Breast epithelium (tissue), 4 donors: Measurements from ENCODE around the gene C5AR2. TPM values are rescaled to one million over a fixed set of nuclear protein-coding genes. Genes with fewer than 3 reads are reported as not detected.

Experiments used
- DNase-seq, 2 donors: peaks; one replicate each; pipeline ENCODE4 v3.0.0-alpha.2; 2019; ENCODE audit warnings: low spot score in 2 of 2
- H3K27ac ChIP-seq, 2 donors: fragments of 200-600 bp; sonication (generic) in 1 of 2; one replicate each; pipeline ENCODE4 v1.5.1; 2016 to 2019; ENCODE audit warnings: mild to moderate bottlenecking in 1 of 2
- H3K27me3 ChIP-seq, 2 donors: fragments of 200-600 bp; sonication (generic) in 1 of 2; one replicate each; pipeline versions ENCODE4 v1.5.1 to v1.6.0; 2017 to 2019; ENCODE audit warnings: control low read depth in 1 of 2, mild to moderate bottlenecking in 1 of 2
- H3K36me3 ChIP-seq: fragments of 200-600 bp; one replicate; pipeline ENCODE4 v1.5.1; 2019
- H3K4me1 ChIP-seq, 2 donors: fragments of 200-600 bp; sonication (generic); one replicate each; pipeline ENCODE4 v1.5.1; 2016 to 2019; ENCODE audit warnings: control low read depth in 1 of 2
- H3K4me3 ChIP-seq, 3 donors: fragments of 200-600 bp; sonication (generic); 1 replicate in 2 of 3; 2 replicates in 1 of 3; pipeline ENCODE4 v1.5.1; 2016 to 2019; ENCODE audit warnings: mild to moderate bottlenecking in 3 of 3, moderate library complexity in 2 of 3
- H3K9me3 ChIP-seq, 2 donors: fragments of 200-600 bp; sonication (generic) in 1 of 2; one replicate each; pipeline ENCODE4 v1.5.1; 2016 to 2019; ENCODE audit warnings: control low read depth in 1 of 2
- CTCF ChIP-seq, 3 donors: fragments of 450-650 bp; IDR thresholded peaks; one replicate each; pipeline ENCODE4 v1.5.1; 2016 to 2017; ENCODE audit warnings: antibody characterized with exemption in 3 of 3, mild to moderate bottlenecking in 3 of 3, moderate library complexity in 3 of 3
- POLR2A ChIP-seq: fragments of 450-650 bp; IDR thresholded peaks from one replicate; pipeline ENCODE4 v1.6.1; 2016; ENCODE audit warnings: antibody characterized with exemption, mild to moderate bottlenecking, moderate library complexity
- POLR2AphosphoS5 ChIP-seq, 3 donors: sonication (generic); formaldehyde crosslinking; IDR thresholded peaks; one replicate each; pipeline ENCODE4 v1.6.1; 2017; ENCODE audit warnings: antibody characterized with exemption in 3 of 3
- intact Hi-C: fragments of 100-400 bp; cut with DNase I; formaldehyde crosslinking; loops from one replicate; pipeline ENCODE4 v1.15.1; 2023; ENCODE audit warnings: low total_unique reads
- total RNA-seq, 3 donors: library from RNA; depleted of rRNA; stranded (reverse); fragments of >200 nt; gene quantifications; one replicate each; pipeline ENCODE4 v1.1.0, GENCODE V29; 2016

The C5AR2 gene
- total RNA-seq, 3 donors from 2014 or later: 2.9 to 8.8 (median 6.6) TPM

DNA sequence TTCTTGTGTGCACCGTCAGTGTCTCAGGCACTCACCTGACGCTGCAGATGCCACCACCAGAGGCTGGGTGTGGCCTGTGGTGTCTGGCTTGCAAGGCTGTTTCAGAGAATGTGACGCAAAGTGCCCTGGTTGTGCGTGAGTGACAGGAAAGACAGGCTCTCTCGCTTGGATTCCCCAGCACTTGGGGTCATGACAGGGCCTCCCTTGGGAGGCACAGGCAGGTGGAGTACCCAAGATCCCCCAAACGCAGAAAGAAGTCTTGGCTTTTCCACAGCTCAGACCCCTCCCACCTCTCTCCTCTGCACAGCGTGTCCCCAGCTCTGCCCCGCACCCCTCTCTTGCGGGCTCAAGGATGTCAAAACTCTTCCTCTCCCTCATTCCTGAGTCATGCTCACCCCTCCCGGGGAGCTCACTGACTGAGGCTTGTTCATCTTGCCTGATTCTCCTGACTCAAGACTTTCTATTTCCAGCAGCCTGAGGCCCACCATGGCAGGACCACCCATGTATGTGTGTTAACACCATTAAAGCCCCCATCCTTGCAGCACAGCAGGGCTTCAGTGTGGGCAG, 38.2 kb downstream of the C5AR2 start:
- intact Hi-C loops: no loop called here
- H3K27ac ChIP-seq: no peak overlapping the region
- TF ChIP-seq POLR2A (no peak), CTCF (IDR thresholded peaks at IDR 0.05) (no peak), POLR2AphosphoS5 (IDR thresholded peaks at IDR 0.05) (no peak)
- H3K36me3 ChIP-seq: peaks cover 11% of the 10 kb centered on the region
- no peak for DNase-seq
- H3K27me3 ChIP-seq: no peaks in the 10 kb centered on the region
- no peaks in the 10 kb centered on the region for H3K4me1 ChIP-seq
- H3K4me3 ChIP-seq: no peak overlapping the region
- no peaks in the 10 kb centered on the region for H3K9me3 ChIP-seq

DNA sequence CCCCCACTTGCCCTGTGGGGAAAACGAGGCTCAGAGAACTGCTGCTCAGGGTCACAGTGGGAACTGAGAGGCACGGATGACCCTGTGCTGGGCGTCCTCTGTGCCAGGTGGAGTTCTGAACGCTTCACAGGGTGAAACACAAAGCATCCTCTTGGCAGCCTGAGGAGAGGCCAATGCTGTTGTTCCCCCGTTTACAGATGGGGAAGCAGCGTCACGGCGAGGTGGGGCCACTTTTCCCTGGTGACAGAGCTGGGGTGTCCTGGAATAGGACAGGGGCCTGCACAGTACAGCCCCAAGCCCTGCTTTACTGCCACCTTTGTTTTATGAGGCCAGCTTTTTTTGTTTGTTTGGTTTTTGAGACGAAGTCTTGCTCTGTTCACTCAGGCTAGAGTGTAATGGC, 39.3 kb downstream of the C5AR2 start:
- no peaks in the 10 kb centered on the region for H3K4me1 ChIP-seq
- no peaks in the 10 kb centered on the region for H3K9me3 ChIP-seq
- no peak for TF ChIP-seq POLR2AphosphoS5 (IDR thresholded peaks at IDR 0.05)
- DNase-seq: no peak
- intact Hi-C loops: no loop called here
- no peaks in the 10 kb centered on the region for H3K27me3 ChIP-seq
- no peak overlapping the region for H3K27ac ChIP-seq
- H3K4me3 ChIP-seq: no peak overlapping the region
- peaks cover 21% of the 10 kb centered on the region for H3K36me3 ChIP-seq

DNA sequence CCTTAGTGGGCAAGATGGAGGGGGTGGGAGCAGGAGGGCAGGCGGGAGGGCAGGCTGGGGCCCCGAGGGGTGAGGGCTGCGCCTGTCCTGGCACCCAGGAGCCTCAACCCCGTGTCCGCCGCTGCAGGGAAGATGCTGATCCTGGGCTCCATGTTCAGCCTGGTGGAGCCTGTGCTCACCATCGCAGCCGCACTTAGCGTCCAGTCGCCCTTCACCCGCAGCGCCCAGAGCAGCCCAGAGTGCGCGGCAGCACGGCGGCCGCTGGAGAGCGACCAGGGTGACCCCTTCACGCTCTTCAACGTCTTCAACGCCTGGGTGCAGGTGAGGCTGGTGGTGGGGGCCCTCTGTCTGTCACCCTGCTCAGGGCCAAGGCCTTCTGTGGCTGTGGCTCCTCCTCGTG, 40.6 kb downstream of the C5AR2 start:
- Histone ChIP-seq H3K9me3 (no peaks in the 10 kb centered on the region), H3K4me1 (no peaks in the 10 kb centered on the region), H3K27ac (no peak overlapping the region), H3K27me3 (no peaks in the 10 kb centered on the region), H3K36me3 (peaks cover 26% of the 10 kb centered on the region), H3K4me3 (no peak overlapping the region)
- no peak for TF ChIP-seq CTCF (IDR thresholded peaks at IDR 0.05)
- TF ChIP-seq POLR2AphosphoS5 (IDR thresholded peaks at IDR 0.05): no peak
- TF ChIP-seq POLR2A: no peak
- DNase-seq: no peak
- intact Hi-C loops: no loop called here

- DNase-seq: no peak
- TF ChIP-seq CTCF (IDR thresholded peaks at IDR 0.05) (no peak), POLR2A (no peak), POLR2AphosphoS5 (IDR thresholded peaks at IDR 0.05) (no peak)
- Histone ChIP-seq H3K9me3 (no peaks in the 10 kb centered on the region), H3K27ac (no peak overlapping the region), H3K4me3 (no peak overlapping the region), H3K27me3 (no peaks in the 10 kb centered on the region), H3K4me1 (no peaks in the 10 kb centered on the region), H3K36me3 (peaks cover 26% of the 10 kb centered on the region)
- intact Hi-C loops: no loop called here
These were observed 41.6 kb downstream of the C5AR2 start for GRCh38 chr19:47373246-47374240.

DNA sequence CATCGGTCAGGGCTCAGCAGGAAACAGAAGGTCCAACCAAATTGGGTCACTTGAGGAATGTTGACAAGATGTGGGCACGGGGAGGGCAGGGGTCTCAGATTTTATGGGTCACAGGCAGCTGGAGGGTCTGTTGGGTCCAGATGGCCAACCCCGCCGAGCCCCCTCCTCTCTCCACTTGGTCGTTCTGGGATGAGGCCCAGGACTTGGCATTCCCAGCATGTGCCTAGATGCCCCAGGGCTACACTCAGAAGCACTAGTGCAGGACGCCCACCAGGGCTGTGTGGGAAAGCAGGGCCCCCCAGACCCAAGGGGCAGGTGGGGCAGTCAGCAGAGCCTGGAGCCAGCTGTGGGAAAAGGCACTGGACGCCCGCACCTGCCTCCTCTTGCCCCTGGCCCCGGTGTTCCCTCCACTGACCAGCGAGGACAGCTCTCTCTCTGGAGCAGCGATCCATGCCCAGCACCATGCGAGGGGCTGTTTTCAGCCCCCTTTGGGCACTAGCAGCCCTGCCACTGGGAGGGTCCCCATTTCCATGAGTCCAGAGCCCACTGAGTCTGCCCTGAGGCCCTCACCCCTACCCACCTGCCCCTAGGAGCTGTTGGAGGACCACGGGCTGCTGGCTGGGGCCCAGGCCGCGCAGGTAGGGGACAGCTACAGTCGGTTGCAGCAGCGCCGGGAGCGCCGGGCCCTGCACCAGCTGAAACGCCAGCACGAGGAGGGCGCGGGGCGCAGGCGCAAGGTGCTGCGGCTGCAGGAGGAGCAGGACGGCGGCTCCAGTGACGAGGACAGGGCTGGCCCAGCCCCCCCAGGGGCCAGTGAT, 43.1 kb downstream of the C5AR2 start:
- Histone ChIP-seq H3K9me3 (no peaks in the 10 kb centered on the region), H3K27ac (no peak overlapping the region), H3K36me3 (peaks cover 26% of the 10 kb centered on the region), H3K4me3 (no peak overlapping the region), H3K4me1 (no peaks in the 10 kb centered on the region), H3K27me3 (no peaks in the 10 kb centered on the region)
- TF ChIP-seq POLR2AphosphoS5 (IDR thresholded peaks at IDR 0.05) (no peak), POLR2A (no peak), CTCF (IDR thresholded peaks at IDR 0.05) (no peak)
- DNase-seq: no peak
- intact Hi-C loops: no loop called here
